Effector CD8-positive, alpha-beta T cell (primary cell): Measurements from ENCODE around the gene GATA5.
"Not testable (repeated sequence)": the region's sequence is repeated elsewhere in the genome, so short reads cannot be mapped to it uniquely, and the experiment has no call there.

Source experiments
- DNase-seq: peaks from one replicate; lab custom pipeline; 2025; lab: John Stamatoyannopoulos, UW

The GATA5 gene

GRCh38 chr20:62430866-62431447 is 44.8 kb downstream of the GATA5 start:
- no peak for DNase-seq

- no peak for DNase-seq
Measured at GRCh38 chr20:62430311-62430853, 45.4 kb downstream of the GATA5 start.

GRCh38 chr20:62429455-62430310 is 46.1 kb downstream of the GATA5 start:
- DNase-seq: no peak

GRCh38 chr20:62428396-62429295 is 47.1 kb downstream of the GATA5 start:
- DNase-seq: no peak

GRCh38 chr20:62428002-62428372 is 47.8 kb downstream of the GATA5 start:
- DNase-seq: no peak

- DNase-seq: no peak
Measured at GRCh38 chr20:62427172-62428001, 48.4 kb downstream of the GATA5 start, which contains the start of gene RBBP8NL. RBBP8NL (minus strand) TSS chr20:62427539; CDS start chr20:62419647, 7,892 bp downstream.

DNA sequence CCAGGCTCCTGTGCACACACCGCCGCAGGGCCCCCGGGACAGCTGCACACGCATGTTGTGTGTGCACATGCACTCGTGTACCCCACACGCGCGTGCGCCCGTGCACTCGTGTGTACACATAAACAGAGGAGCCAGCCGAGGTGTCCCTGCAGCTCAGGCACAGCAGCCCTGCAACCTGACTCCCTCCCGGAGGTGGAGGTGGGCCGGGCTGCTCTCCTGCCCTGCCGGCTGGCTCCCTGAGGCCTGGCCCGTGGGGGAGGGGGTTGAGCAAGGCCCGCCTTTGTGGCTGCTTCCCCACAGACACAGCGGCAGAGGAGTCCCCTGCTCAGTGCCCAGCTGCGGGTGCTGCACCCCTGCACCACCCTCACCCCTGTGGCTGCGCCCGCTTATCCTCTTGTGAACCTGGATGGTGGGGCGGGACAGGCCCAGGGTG is 49.1 kb downstream of the GATA5 start:
- DNase-seq: no peak

DNA sequence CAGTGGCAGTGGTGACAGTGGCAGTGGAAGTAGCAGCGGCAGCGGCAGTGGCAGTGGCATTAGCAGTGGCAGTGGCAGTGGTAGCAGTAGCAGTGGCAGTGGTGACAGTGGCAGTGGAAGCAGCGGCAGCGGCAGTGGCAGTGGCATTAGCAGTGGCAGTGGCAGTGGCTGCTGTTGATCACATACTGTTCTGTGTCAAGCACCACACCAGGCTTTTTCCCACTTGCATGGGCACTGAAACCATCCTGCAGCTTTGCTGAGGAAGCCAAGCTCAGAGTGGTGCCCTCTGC is 49.8 kb downstream of the GATA5 start:
- not testable (repeated sequence) for DNase-seq

DNA sequence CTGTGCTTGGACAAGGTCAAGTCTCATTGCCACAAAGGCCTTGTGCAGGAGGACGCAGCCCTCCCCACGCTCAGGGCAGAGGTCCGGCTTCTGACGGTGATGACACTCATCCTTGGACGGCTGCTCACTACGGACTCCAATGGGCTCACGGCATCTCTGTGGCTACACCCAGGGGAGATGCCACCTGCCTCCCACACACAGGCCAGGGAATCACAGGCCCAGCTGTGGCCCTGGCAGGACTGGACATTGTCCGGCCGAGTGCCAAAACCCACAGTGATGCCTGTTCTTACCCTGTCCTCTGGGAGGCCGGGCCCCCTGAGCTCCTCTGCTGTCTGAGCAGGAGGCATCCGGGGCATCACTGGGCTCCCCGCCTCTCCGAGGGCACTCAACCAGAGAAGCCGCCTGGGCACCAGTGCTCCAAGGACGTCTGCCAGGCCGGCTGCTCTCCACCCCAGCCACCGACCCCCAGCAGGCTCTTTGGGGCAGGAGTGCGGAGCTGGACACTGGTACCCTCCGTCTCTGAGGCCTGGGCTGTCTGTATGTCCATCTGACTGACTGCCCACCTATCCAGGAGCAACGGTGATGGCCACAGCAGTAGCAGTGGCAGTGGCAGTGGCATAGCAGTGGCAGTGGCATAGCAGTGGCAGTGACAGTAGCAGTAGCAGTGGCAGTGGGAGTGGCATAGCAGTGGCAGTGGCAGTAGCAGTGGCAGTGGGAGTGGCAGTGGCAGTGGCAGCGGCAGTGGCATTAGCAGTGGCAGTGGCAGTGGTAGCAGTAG is 50.3 kb downstream of the GATA5 start:
- DNase-seq: no peak

GRCh38 chr20:62424249-62425107 is 51.3 kb downstream of the GATA5 start:
- DNase-seq: no peak

GRCh38 chr20:62423326-62423706 is 52.5 kb downstream of the GATA5 start:
- DNase-seq: no peak

DNA sequence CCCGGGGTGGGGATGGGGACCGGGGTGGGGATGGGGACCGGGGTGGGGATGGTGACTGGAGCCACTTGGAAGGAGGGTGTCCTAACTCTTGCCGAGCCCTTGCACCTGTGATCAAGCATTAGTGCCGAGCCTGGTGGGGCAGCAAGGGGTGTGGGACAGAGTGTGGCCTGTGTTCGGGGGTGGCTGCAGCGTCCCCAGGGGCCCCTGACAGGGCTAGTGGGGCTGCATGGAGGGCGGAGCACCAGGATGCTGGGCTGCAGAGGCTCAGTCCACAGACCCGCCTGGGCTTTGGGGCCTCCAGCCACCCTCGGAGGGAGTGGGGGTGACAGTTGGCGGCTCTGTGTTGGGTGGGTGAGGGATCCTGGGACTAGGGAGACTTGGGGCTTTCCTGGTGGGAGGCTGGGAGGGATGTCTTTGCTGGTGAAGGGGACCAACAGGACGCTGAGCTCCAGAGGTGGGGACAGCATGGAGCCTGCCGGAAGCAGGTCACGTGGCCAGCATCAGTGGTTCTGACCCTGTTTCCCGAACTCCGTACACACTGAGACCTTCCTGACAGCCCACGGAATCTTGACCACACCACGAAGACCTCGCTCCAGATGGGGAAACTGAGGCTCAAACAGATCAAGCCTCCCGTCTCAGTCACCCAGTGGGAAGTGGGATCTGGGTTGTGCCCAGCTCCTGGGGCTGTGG is 53.0 kb downstream of the GATA5 start:
- DNase-seq: no peak

DNA sequence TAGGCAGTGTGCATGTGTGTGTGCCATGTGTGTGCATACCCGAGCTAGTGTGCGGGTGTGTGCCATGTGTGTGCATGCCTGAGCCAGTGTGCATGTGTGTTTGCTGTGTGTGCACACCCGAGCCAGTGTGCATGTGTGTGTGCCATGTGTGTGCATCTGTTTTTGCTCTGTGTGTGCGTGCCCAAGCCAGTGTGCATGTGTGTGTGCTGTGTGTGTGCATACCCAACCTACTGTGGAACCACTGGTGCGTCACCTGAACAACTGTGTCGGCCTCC is 54.1 kb downstream of the GATA5 start:
- no peak for DNase-seq

DNA sequence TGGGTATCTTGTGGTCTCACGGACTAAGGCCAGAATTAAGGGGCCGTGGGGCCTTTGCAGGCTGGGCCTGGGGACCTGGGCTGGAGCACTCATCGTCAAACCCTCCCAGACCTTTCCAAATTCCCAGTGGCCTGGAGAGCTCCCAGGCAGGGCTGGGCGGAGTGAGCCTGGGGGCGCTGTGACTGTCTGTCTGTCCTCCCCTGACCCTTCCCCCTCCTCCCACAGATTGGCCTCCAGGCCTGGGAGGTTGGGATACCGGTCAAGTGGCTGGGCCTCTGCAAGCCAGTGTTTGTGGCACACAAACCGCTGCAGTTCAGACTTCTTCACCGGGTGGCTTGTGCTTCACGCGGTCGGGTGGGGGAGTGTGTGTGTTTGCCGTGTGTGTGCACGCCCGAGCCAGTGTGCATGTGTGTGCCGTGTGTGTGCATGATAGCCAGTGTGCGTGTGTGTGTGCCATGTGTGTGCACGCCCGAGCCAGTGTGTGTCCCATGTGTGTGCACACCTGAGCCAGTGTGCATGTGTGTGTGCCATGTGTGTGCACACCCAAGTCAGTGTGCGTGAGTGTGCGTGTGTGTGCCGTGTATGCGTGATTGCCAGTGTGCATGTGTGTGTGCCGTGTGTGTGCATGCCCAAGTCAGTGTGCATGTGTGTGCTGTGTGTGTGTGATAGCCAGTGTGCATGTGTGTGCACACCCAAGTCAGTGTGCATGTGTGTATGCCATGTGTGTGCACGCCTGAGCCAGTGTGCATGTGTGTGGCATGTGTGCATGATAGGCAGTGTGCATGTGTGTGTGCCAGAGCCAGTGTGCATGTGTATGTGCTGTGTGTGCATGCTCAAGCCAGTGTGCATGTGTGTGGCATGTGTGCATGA is 54.7 kb downstream of the GATA5 start:
- DNase-seq: no peak

GRCh38 chr20:62419759-62420158 is 56.0 kb downstream of the GATA5 start:
- no peak for DNase-seq

- no peak for DNase-seq
Measured at GRCh38 chr20:62418709-62419487, 56.9 kb downstream of the GATA5 start.

DNA sequence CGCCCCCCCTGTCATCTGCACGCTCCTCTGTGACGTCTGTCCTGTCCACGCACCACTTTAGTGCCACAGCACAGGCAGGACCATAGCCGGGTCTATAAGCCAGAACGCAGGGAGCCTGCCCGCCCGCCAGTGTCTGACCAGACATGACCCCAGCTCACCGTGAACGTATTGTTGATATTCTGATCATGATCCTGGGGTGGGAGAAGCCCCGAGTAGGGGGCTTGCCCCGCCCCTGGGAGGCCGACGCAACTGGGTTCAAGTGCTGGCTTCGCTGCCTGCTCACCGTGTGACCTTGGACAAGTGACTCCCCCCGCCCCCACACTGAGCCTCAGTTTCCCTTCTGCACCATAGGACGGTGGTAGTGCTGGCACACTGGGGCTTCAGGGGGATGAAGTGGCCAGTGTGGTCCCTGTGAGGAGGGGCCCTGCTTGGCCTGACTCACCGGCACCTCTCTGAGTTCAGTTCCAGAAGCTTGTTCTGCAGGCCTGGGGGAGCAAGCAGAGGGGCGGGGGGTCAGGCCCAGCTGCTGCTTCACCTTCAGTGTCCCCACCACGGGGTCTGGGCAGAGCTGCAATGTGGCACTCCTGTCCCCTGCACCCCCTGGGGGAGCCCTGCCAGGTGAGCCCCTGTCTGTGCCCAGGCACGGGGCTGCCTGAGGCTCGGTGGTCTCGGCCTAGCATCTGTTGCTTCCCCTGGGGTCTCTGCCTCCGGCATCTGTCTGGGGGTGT is 57.6 kb downstream of the GATA5 start:
- no peak for DNase-seq
